RWPE1 (cell line): ENCODE data around the gene CYTIP.
A peak's percentile ranks its signal among the peaks of the same experiment; 100 is the strongest.

Experiments used
- CTCF ChIA-PET: fragments of 350-600 bp; sonication (Branson Sonifier 250); formaldehyde crosslinking; extraction: SDS; loops from one replicate; lab custom pipeline; 2021; lab: Yijun Ruan, JAX
- POLR2A ChIA-PET: fragments of 400-600 bp; formaldehyde crosslinking; extraction: SDS; loops from one replicate; lab custom pipeline; 2020; ENCODE audit warnings: antibody characterized with exemption; ENCODE audit not compliant: low non-redundant PET; lab: Yijun Ruan, JAX
- DNase-seq: peaks from one replicate; pipeline ENCODE4 v3.0.0; 2012; ENCODE audit warnings: low spot score
- H3K27ac ChIP-seq: fragments of 450-650 bp; 2 replicates; pipeline ENCODE4 v1.5.1; 2017
- TF ChIP-seq, protein P1 (sequence below): fragments of 450-650 bp; conservative IDR thresholded peaks from 2 replicates; pipeline ENCODE4 v1.5.1; 2017; ENCODE audit warnings: low read depth, mild to moderate bottlenecking

The CYTIP gene

DNA sequence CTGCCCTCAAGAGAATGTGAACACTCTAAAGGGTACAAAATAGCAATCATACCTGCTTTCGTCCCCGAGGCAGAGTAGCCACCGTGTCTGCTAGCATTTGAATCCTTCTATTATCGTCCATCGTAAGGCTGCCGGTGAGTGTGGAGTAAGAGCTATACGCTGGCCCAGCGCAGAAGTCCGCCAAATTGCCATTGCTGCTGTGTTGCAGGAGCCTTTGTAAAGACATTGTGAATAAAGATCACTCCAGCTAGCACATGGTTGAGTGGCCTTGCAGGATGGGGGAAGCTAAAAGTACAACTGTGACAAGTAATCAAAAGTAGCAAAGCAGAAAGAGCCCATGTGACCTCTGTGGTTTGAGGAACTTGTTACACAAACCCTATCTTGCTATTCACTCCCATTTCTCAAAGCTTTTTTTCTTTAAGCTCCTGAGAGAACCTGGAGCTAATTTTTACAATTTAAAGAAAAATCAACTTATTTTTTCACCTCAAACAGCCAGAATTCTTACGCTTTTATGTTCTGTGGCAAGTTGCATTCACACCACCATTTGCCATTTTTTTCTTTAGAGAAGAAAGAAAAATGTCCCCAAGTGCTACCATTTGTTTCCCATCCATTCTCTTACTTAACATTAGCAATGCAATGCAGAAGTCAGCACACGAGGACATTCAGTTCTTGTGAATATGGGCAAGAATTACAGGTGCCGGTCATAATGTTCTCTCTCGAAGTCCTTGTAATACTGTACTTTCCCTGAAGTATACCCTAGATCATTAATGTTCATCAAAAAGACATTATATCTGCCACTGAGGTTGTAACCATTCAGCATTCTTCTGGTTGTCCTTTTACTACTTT lies at the start of gene CYTIP:
Gene CYTIP, minus strand, starts transcription at position 295 of the 846 bp plus-strand sequence. Its CDS starts 69 bp downstream, at position 226.
- ChIA-PET POLR2A (no interaction called here), CTCF (no interaction called here)
- TF ChIP-seq, protein P1, sequence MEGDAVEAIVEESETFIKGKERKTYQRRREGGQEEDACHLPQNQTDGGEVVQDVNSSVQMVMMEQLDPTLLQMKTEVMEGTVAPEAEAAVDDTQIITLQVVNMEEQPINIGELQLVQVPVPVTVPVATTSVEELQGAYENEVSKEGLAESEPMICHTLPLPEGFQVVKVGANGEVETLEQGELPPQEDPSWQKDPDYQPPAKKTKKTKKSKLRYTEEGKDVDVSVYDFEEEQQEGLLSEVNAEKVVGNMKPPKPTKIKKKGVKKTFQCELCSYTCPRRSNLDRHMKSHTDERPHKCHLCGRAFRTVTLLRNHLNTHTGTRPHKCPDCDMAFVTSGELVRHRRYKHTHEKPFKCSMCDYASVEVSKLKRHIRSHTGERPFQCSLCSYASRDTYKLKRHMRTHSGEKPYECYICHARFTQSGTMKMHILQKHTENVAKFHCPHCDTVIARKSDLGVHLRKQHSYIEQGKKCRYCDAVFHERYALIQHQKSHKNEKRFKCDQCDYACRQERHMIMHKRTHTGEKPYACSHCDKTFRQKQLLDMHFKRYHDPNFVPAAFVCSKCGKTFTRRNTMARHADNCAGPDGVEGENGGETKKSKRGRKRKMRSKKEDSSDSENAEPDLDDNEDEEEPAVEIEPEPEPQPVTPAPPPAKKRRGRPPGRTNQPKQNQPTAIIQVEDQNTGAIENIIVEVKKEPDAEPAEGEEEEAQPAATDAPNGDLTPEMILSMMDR: no peak
- no peak for DNase-seq
- no peak within 1 kb of the TSS for H3K27ac ChIP-seq

DNA sequence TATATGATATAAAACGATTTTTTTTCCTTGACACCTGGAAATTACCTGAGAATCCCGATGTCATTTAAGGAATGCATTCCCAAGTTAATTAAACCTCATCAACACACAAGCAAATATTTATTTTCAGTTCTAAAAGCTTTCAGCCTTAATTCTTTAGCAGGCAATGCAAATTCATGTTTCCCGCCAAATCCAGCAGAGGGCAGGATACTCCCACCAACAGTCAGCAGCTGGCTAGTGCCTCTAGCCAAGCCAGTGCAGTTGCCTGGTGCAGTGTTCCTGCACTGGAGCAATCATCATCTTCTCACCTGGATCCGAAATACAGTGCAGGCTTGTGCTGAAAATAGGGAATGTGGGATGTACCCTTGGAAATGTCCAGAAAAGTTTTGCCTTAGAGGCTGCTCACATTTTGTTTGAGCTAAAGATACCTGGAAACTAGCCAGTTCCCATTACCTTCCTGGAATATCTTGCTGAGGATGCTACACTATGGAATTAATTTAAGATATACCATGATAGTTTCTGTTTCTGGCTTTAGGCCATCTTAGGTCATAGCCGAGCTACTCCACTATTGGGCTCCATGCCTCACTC lies 48.4 kb upstream of the CYTIP start:
- ChIA-PET CTCF (interaction anchor here (0.5 to 1.5 kb wide), 16 partner anchors 10 to 1416 kb away, joined by 3 to 9 read pairs (median 4); no protein-coding TSS in a partner anchor), POLR2A (no interaction called here)
- H3K27ac ChIP-seq: no peak overlapping the region
- TF ChIP-seq, protein P1: peak; percentile 83
- DNase-seq: peak; percentile 67

DNA sequence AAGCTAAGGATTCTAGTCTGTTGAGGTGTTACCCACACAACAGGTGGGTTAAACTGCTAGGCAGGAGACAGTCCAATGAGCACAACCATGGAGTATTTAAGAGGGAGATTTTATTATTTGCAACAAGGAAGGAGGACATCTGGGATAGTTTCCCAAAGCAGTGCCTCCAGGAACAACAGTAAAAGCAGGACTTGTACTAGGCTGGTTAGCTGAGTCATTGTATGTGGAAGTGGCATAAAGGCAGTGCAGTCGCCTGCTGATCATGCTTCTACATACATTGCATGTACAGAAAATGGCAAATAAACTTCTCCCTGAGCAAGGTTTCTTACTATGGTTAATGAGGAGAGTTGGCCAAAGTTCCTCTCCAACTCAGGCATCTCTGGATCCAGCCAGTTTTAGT lies 46.1 kb upstream of the CYTIP start:
- ChIA-PET POLR2A (no interaction called here), CTCF (interaction anchor here (0.6 kb wide), 1 partner anchor 188 kb away, joined by 4 read pairs; no protein-coding TSS in a partner anchor)
- TF ChIP-seq, protein P1: no peak
- no peak overlapping the region for H3K27ac ChIP-seq
- no peak for DNase-seq

DNA sequence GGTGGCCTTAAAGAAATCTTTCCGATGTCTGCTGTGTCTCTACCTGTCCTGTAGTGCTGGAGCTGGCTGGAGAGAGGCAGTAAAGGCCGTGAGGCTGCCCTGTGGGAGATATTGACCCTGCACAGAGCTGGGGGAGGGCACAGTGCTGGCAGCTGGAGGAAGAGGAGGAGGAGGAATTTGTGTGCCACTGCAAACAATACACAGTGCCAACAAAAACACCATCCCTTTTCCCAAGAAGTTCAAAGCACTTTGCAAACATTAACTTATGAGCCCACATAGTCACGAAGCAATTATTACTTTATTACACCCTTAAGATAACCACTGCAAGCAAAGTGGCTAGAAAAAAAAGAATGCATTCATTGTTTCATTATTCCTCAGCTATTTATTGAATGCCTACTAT lies 45.0 kb upstream of the CYTIP start:
- no peak overlapping the region for H3K27ac ChIP-seq
- TF ChIP-seq, protein P1: no peak
- ChIA-PET POLR2A (no interaction called here), CTCF (no interaction called here)
- DNase-seq: no peak

DNA sequence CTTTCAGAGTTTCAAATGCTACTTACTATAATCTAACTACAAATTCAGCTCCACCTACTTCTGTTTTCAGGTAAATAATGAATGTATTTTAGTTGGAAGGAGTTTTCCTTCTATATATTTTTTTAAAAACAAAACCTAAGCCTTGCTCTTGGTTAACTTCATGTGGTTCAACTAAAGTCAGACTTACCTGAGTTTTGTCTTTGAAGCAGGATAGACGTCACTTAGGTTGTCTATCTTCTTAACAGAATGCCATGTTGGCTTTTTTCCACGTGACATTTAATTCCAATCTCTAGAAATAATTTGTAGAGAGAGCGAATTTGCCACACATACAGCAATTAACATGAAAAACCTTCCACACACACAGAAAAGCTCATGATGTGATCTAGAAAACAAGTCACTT lies 43.9 kb upstream of the CYTIP start:
- TF ChIP-seq, protein P1: no peak
- H3K27ac ChIP-seq: no peak overlapping the region
- POLR2A ChIA-PET: no interaction called here
- no peak for DNase-seq
- CTCF ChIA-PET: interaction anchor here (0.7 kb wide), 1 partner anchor 109 kb away, joined by 3 read pairs; no protein-coding TSS in a partner anchor

DNA sequence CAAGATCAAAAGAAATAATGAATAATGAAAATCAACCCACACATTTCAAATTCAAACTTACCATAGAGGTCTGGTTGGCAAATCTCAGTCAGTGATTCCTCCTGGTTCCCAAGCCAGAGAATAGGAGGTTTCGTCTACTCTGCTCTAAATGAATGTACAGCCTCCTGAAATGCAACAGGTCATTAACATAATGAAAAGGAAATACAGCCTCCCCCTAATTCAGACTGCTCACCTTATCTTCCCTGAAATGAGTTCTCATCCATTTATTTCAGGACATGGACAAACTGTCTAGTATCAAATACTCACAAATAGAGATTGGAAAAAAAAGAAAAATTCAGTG lies 43.4 kb upstream of the CYTIP start:
- ChIA-PET CTCF (interaction anchor here (0.6 to 0.7 kb wide), 2 partner anchors 110 to 497 kb away, joined by 3 read pairs; no protein-coding TSS in a partner anchor), POLR2A (no interaction called here)
- no peak for DNase-seq
- H3K27ac ChIP-seq: no peak overlapping the region
- TF ChIP-seq, protein P1: no peak
